Suppressor macrophage (primary cell): ENCODE measurements around the gene SNUPN.

Source experiments
- DNase-seq, 4 experiments: peaks; one replicate each; pipeline ENCODE4 v3.0.0-alpha.2; 2020 to 2022
- total RNA-seq, 17 experiments: gene quantifications; one replicate each; lab custom pipeline; 2026; ENCODE audit warnings: mixed read lengths in 6 of 17, inconsistent platforms in 3 of 17; lab: John Stamatoyannopoulos, UW

The SNUPN gene
- total RNA-seq: 3.2 to 17.7 (median 9.6) reads per million in 17 experiments

GRCh38 chr15:75625542-75626347, at the start of gene SNUPN:
Gene SNUPN (minus strand): TSS chr15:75625725. CDS start chr15:75621051, 4,674 bp downstream.
- DNase-seq: peak; percentile 94 to 97 (median 96)

- DNase-seq: no peak
Observed at GRCh38 chr15:75674366-75674765, 48.8 kb upstream of the SNUPN start.

DNA sequence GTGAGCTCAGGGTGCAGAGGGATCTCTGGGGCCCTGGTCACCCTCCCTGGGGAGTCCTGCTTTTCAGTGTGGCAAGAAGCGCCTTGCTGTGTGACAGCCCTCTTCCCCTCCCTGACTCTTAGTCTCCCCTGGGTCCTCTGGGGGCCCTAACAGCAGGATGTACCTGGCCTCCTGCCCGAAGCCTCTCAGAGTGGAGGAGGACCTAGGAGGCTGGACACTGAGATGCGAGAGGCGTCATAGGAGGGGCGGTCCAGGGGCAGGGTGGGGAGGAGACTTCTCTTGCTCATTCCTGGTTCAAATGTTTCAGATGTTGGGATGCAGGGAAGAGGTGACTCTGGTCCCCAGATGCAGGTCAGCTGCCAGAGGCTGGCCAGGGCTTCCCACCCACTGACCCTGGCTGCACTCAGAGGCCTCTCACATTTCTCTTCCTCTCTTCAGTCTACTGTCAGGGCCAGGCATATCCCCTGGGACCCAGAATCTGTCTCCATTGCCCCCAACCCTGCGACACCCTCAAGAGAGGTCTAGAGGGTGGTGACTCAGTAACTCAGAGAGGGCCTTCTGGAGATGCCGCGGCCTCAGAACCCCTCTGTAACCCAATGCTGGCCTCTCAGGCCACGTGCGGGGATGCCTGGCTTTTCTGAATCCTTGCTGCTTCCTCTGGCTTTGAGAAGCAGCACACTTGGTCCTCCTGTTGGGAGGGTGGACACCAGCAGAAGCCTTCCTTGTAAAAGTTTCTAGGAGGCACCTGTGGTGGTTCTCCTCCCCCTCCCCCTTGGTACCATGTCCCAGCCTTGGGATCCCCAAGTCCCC, 48.1 kb upstream of the SNUPN start:
- DNase-seq: no peak

DNA sequence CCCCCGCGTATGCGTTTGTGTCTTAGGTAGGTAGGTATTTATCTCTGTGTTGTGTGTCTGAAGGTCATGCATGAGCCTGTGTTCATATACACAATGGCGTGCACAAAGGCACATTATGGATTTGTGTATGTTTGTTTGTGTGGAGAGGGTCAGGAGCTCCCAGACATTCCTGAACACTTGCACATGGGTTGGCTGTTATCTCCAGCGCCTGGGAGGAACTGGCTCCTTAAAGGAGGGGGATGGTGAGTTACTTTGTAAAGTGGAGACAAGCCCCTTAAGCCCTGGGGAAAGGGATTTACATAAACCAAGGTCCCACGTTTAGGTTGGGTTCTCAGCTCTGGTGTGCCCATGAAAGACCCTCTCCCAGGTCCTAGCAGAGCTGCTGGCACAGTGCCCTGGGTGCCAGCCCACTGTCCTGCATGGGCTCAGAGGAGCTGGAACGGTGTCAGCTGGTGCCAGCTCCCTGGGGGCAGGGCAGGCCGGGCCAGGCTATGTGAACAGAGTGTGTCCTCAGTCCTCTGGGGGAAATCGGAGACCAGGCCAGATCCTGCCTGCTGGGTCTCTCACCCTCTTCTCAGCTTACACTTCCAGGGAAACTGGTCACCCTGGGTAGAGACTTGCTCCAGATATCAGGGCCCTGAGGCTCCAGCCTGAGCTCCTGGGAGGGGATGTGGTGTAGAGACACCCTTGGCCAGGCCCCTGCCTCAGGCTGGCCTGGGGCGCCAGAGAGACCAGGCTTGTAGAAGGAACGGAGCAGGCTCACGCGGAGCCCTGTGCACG, 47.3 kb upstream of the SNUPN start:
- no peak for DNase-seq

GRCh38 chr15:75671730-75672602, 46.4 kb upstream of the SNUPN start:
- DNase-seq: peak in 3 of 4 experiments; percentile 17 to 28 (median 21)

DNA sequence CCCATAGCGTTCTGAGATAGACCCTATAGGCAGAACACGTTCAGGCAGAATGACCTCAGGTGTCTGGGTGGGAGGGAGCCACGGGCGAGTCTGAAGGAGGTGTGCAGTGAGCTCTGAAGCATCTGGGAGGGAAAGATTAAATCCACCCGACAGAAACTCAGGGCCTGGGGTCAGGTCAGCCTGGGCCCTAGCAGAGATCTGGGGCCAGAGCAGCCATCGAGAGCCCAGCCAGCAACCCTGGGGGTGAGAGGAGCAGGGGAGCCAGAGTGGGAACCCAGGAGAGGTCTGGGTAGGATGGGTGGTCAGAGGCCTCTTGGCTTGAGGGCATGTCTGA, 44.3 kb upstream of the SNUPN start:
- no peak for DNase-seq

DNA sequence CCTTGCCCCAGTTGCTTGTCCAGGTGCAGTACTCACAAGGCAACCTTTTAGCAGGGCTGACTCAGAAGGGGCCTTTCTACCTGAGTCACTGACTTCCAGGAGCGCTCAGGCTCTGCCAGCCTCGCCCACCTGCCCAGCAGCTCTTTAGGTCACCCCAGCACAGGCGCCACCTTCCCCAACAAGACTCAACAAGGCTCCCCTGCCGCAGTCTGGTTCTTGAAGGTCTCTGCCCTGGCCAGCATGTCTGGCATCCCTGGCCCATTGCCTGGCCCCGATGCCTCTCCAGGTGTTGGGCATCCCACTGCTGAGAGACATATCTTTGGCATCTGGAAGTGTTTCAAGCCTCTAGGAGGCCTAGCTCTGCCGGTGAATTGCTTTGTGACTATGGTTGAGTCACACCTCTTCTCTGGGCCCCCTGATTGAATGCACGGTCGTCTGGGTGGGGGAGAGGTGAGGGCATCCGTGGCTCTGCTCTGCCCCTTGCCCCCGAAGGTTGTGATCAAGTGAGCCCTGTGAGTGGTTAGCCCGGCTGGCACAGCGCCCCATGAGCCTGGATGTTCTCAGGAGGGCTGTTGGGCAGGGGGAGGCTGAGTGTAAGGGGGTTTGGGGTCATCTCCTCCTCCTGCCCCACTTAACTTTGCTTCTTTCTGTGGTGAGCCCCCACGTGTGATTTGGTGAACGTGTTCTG, 43.8 kb upstream of the SNUPN start:
- DNase-seq: no peak

DNA sequence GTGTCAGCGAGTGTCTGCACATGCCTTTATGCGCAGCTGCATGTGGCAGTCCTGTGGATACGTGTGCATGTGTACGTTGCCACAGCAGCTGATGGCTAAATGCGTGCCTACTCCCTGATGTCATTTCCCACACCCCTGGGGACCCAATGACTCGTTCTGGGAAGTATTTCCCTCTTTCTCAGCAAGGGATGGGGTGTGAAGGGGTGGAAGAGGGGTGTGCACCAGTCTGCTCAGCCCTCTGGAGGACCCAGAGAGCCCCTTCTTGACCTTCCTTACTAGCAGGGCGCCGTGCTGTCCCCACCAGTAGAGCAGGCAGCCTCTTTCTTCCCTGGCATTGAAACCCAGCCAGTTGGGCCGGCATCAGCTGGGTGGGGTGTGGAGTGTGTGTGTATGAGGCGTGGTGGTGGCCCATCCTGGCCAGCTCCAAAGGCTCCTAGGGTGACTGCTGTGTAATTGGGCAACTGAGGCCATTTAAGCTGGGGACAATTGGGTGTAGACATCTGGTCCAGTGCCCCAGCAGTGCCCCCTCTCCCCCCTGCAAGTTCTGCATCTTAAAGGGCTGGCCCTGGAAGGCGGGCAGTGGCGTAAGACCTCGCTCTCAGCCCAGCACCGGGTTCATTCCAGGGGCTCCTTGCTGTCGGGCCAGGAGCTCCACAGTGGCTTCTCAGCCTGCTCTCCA, 41.4 kb upstream of the SNUPN start:
- peak; percentile 61 to 87 (median 70) for DNase-seq

GRCh38 chr15:75663931-75664421, 38.5 kb upstream of the SNUPN start:
- no peak for DNase-seq

DNA sequence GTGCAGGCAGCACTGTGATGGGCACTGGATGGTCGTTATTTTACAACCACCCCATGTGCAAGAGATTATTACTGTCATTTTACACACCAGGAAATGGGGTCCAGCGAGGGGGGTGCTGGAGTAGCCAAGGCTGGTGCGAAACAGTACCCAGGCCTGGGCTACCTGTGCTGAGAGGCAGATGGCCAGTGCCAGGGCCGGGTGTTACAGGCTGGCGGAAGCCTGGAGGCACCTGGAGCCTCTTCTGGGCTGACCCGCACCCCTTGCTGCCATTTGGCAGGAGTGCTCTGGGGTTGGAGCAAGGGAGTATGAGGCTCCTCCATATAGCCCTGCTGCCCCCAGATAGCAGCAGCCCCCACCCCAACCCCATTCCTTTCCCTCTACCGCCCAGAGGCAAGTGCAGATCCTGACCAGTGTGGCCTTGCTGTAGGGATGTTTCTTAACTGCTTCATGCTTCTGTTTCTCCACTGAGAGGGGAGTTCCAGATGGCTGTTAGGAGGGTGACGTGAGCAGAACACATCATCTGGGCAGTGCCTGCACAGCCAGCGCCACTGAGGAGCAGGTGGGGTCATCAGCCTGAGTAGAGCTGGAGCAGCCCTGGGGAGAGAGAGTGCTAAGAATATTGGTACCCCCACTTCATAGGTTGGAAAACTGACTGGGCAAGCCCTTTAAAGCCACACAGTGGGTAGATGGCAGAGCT, 37.4 kb upstream of the SNUPN start:
- no peak for DNase-seq

DNA sequence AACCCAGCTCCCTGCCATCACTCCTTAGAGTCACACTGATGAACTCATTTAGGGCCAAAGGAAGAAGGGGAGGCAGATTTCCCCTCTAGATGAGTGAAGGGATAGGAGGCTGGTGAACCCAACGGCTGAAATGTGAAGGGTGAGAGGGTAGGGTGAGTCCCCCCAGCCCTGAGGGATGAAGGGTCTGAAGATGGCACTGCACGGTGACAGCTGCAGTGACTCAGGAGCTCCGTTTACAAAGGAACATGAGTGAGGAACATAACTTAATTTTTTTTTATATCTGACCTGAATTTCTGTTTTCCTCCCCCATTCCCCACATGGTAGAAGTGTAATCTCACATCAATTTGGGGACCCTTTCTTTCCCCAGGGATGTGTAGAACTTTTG, 36.2 kb upstream of the SNUPN start:
- no peak for DNase-seq

DNA sequence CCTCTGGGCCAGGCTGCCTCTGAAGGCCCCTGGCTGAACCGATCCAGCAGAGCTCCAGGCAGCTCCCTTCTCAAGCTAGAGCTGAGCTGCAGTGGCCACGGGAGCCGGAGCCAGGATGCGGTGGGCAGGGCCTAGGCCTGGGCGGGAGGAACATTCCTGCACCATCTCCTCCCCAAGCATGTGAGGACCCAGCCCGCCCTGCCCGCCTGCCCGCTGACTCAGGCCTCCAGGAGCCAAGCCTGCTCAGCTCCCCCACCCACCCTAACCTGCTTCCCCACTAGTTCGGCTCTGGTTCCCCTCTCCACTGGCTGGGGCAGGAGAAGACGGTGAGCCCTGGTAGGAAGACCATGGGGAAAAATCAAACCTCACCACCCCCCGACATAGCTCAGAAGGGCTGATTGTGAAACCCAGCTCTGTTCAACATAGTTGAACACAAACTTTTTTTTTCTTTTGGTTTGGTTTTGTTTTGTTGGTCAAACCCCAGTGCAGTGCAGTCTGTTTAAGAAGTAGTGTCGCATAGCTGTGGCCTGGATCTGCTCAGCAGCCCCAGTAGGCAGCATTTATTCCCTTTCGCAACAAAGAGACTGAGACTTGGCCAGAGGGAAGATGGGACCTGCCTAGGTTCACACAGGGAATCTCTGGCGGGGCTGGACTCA, 35.7 kb upstream of the SNUPN start:
- peak in 3 of 4 experiments; percentile 10 to 45 (median 16) for DNase-seq

DNA sequence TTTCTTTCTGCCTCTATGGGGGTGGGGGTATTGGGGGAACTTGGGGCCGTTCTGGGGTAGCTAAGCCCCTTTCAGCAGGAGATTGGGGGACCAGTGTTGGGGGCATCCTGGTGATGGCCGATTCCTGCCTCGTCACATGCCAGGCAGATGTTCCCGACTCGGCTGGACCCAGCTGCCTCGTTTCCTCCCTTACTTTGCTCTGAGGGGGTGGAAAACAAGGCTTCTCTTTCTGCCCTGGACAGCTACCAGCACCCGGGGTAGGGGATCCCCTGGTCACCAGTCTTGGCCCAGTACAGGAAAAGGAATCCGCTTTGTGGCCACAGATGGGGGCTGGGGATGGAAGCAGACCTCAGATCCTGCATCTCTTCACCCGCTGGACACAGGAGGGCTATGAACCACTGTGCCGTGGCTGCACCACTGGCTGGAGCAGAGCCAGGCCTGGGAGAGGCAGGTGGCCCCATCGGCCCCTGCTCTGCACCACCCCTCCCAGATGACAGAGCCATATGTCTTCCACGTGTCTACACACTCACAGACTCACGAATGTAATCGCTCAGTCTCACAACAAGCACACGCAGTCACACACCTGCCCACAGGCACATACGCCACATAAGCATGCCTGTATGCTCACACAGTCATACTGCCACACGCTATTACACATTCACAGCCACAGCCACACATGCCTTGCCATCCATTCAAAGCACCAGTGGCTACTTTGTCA, 34.6 kb upstream of the SNUPN start:
- no peak for DNase-seq

GRCh38 chr15:75659141-75659771, 33.7 kb upstream of the SNUPN start:
- DNase-seq: no peak

DNA sequence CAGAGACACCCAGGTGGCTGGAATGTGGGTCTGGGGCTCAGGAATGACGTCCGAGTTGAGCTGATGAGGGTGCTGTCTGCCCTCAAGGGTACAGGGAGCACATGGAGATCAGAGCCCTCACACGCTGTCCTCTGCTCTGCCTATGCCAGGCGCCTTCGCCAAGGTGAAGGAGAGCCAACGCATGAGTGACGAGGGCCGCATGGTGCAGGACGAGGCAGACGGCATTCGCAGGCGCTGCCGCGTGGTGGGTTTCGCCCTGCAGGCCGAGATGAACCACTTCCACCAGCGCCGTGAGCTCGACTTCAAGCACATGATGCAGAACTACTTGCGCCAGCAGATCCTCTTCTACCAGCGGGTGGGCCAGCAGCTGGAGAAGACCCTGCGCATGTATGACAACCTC, 31.3 kb upstream of the SNUPN start:
- DNase-seq: no peak

GRCh38 chr15:75656331-75656730, 30.8 kb upstream of the SNUPN start:
- DNase-seq: no peak

GRCh38 chr15:75655931-75656330, 30.4 kb upstream of the SNUPN start:
- no peak for DNase-seq
